Neural progenitor cell (in vitro differentiated cells): ENCODE measurements around the gene ARHGAP11A. TPM values are rescaled to one million over a fixed set of nuclear protein-coding genes. Genes with fewer than 3 reads are reported as not detected.

Experiments used
- DNase-seq: peaks from one replicate; pipeline ENCODE4 v3.0.0-alpha.2; 2016; ENCODE audit warnings: low spot score
- H2AFZ ChIP-seq: fragments of 200-600 bp; sonication (generic); replicated peaks from 2 replicates; pipeline ENCODE4 v1.6.1; 2016; ENCODE audit warnings: antibody characterized with exemption
- H3F3A ChIP-seq: fragments of 200-600 bp; sonication (generic); 2 replicates; pipeline ENCODE4 v1.6.1; 2016; ENCODE audit warnings: antibody characterized with exemption, low read depth
- H3K27ac ChIP-seq: fragments of 200-600 bp; sonication (generic); 2 replicates; pipeline ENCODE4 v1.5.1; 2016; ENCODE audit warnings: mild to moderate bottlenecking
- H3K27me3 ChIP-seq: fragments of 200-600 bp; sonication (generic); 2 replicates; pipeline ENCODE4 v1.6.1; 2016; ENCODE audit warnings: mild to moderate bottlenecking, moderate library complexity
- H3K36me3 ChIP-seq: fragments of 200-600 bp; sonication (generic); 2 replicates; pipeline ENCODE4 v1.5.1; 2016
- H3K4me1 ChIP-seq: fragments of 200-600 bp; sonication (generic); 2 replicates; pipeline ENCODE4 v1.6.1; 2016; ENCODE audit warnings: mixed run types
- H3K4me2 ChIP-seq: fragments of 200-600 bp; sonication (generic); 2 replicates; pipeline ENCODE4 v1.6.1; 2016
- H3K4me3 ChIP-seq: fragments of 200-600 bp; sonication (generic); 2 replicates; pipeline ENCODE4 v1.5.1; 2016
- H3K79me2 ChIP-seq: fragments of 200-600 bp; sonication (generic); 2 replicates; pipeline ENCODE4 v1.6.1; 2016; ENCODE audit warnings: low read depth
- H3K9ac ChIP-seq: fragments of 200-600 bp; sonication (generic); 2 replicates; pipeline ENCODE4 v1.6.1; 2016
- H3K9me3 ChIP-seq: fragments of 200-600 bp; sonication (generic); 2 replicates; pipeline ENCODE4 v1.5.1; 2016; ENCODE audit warnings: low read depth
- H4K20me1 ChIP-seq: fragments of 200-600 bp; sonication (generic); 2 replicates; pipeline ENCODE4 v1.6.1; 2016; ENCODE audit warnings: low read depth
- H3K27ac Mint-ChIP-seq: 3 replicates; pipeline ENCODE4 v1.8.0; 2021; ENCODE audit warnings: mixed read lengths
- H3K27me3 Mint-ChIP-seq: 2 replicates; pipeline ENCODE4 v1.8.0; 2022; ENCODE audit warnings: low read depth, mild to moderate bottlenecking, inconsistent platforms, moderate library complexity, mixed read lengths; ENCODE audit not compliant: insufficient read depth
- H3K36me3 Mint-ChIP-seq: 3 replicates; pipeline ENCODE4 v1.8.0; 2021; ENCODE audit warnings: mixed read lengths
- H3K4me1 Mint-ChIP-seq: 3 replicates; pipeline ENCODE4 v1.8.0; 2021; ENCODE audit warnings: mixed read lengths
- H3K4me3 Mint-ChIP-seq: 3 replicates; pipeline ENCODE4 v1.8.0; 2021; ENCODE audit warnings: mild to moderate bottlenecking, moderate library complexity, mixed read lengths
- H3K9me3 Mint-ChIP-seq: 3 replicates; pipeline ENCODE4 v1.8.0; 2020; ENCODE audit warnings: mixed read lengths
- CTCF ChIP-seq: fragments of 200-600 bp; sonication (generic); IDR thresholded peaks from 2 replicates; pipeline ENCODE4 v1.5.1; 2017; ENCODE audit warnings: antibody characterized with exemption, mild to moderate bottlenecking
- EZH2 ChIP-seq: fragments of 200-600 bp; sonication (generic); IDR thresholded peaks from 2 replicates; pipeline ENCODE4 v1.6.1; 2017; ENCODE audit warnings: antibody characterized with exemption, mild to moderate bottlenecking, moderate library complexity
- EZH2phosphoT487 ChIP-seq: fragments of 200-600 bp; sonication (generic); IDR thresholded peaks from 2 replicates; pipeline ENCODE4 v1.6.1; 2017; ENCODE audit warnings: antibody characterized with exemption
- total RNA-seq: library from RNA; depleted of rRNA; stranded (reverse); fragments of >200 nt; gene quantifications from 2 replicates; pipeline ENCODE4 v1.2.3, GENCODE V29; 2015; ENCODE audit warnings: low replicate concordance

The ARHGAP11A gene
- total RNA-seq, 1 donor from 2014 or later, result 83.9 TPM

DNA sequence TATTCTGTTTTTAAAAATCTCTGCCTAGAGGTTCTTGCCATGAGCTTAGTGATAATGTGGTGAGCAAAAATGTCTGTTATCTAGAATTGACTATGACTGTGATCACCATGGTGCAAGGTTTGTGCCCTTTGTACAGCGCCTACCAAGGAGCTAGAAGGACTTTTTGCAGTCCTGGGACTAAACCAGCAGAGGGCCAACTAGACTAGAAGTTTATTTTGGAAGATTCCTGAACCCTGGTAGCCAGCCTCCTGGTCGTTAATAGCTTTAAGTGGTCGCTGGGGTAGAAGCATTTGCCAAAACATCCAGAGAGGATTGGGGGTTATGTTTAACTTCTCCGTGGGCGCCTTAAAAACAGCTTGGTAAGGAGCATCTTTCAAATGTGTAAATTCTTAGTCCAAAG is 34.0 kb downstream of the ARHGAP11A start:
- Mint-ChIP-seq H3K9me3 (no peaks in the 10 kb centered on the region), H3K36me3 (peaks cover 7% of the 10 kb centered on the region), H3K4me1 (peaks cover 14% of the 10 kb centered on the region), H3K4me3 (no peak overlapping the region), H3K27ac (no peak overlapping the region), H3K27me3 (no peaks in the 10 kb centered on the region)
- no peaks in the 10 kb centered on the region for H3K27me3 ChIP-seq
- H3K36me3 ChIP-seq, result no peaks in the 10 kb centered on the region
- DNase-seq, result peak; percentile 56
- no peak overlapping the region for H2AFZ ChIP-seq
- H4K20me1 ChIP-seq, result peaks cover 10% of the 10 kb centered on the region
- TF ChIP-seq EZH2 (no peak), EZH2phosphoT487 (no peak), CTCF (peak; percentile 61)
- H3K9me3 ChIP-seq, result no peaks in the 10 kb centered on the region
- no peak overlapping the region for H3K27ac ChIP-seq
- peaks cover 6% of the 10 kb centered on the region for H3K4me1 ChIP-seq
- H3K9ac ChIP-seq, result no peak overlapping the region
- peaks cover 4% of the 10 kb centered on the region for H3K79me2 ChIP-seq
- no peaks in the 10 kb centered on the region for H3F3A ChIP-seq
- no peak overlapping the region for H3K4me2 ChIP-seq
- H3K4me3 ChIP-seq, result no peak overlapping the region

DNA sequence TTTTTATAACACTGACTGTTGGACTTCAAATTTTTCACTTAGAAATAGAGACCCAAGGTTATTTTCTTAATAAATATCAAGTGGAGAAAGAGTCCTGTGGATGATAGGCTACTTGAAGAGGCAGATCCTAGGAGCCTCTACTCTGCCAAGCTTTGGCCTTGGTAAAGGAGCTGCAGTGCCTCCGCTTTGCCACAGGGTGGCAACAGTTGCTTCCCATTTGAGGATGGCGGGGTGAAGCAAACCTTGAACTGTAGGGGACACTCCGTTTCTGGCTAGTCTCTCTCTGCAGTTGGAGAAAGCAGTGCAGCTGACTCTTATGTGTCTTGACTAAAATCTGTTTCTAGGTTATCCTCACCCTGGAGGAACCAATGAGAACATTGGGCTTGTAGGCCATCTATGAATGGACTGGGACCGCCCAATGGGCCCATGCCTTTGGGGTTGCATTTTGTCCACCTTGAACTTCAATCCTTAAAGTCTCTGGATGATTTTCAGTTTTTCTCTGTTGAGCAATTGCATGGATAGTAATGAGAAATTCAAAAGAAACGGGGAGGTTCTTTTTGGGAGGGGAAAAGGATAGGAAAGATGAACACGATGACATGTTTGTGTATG is 36.0 kb downstream of the ARHGAP11A start:
- H3K4me1 ChIP-seq, result peaks cover 4% of the 10 kb centered on the region
- no peaks in the 10 kb centered on the region for H3F3A ChIP-seq
- no peak overlapping the region for H2AFZ ChIP-seq
- no peaks in the 10 kb centered on the region for H3K36me3 ChIP-seq
- peaks cover 7% of the 10 kb centered on the region for H3K36me3 Mint-ChIP-seq
- TF ChIP-seq EZH2 (no peak), EZH2phosphoT487 (no peak), CTCF (peak; percentile 88)
- H3K4me3 Mint-ChIP-seq, result no peak overlapping the region
- no peaks in the 10 kb centered on the region for H3K27me3 ChIP-seq
- H3K9me3 Mint-ChIP-seq, result no peaks in the 10 kb centered on the region
- H3K27ac Mint-ChIP-seq, result no peak overlapping the region
- no peak overlapping the region for H3K4me3 ChIP-seq
- peak; percentile 74 for DNase-seq
- no peak overlapping the region for H3K4me2 ChIP-seq
- no peak overlapping the region for H3K9ac ChIP-seq
- peaks cover 5% of the 10 kb centered on the region for H3K4me1 Mint-ChIP-seq
- no peak overlapping the region for H3K27ac ChIP-seq
- H4K20me1 ChIP-seq, result peaks cover 10% of the 10 kb centered on the region
- H3K27me3 Mint-ChIP-seq, result no peaks in the 10 kb centered on the region
- peaks cover 4% of the 10 kb centered on the region for H3K79me2 ChIP-seq
- no peaks in the 10 kb centered on the region for H3K9me3 ChIP-seq

DNA sequence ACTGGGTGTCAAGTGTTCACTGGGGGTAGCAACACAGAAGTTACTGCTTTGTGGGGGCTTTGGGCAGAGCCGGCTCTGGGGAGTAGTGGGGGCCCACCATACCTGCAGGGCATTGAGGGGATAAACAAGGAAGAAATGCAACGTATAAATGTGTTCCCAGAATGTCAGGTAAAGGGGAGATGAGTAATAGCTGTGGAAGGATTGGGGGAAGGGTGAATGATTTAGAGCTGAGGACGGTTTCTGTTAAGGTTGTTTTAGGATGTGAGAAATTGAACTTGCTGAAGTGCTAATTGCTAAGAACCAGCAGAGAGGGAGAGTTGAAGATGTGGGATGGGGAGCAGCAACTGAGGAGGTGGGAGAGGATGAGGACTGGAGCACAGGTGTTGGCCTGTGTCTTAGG is 36.9 kb downstream of the ARHGAP11A start:
- Mint-ChIP-seq H3K36me3 (peaks cover 7% of the 10 kb centered on the region), H3K27ac (peak overlapping the region; percentile 12)

More for the DNA sequence above, 36.9 kb downstream of the ARHGAP11A start:
- Histone ChIP-seq H3K79me2 (peaks cover 4% of the 10 kb centered on the region), H3K27ac (no peak overlapping the region), H3K27me3 (no peaks in the 10 kb centered on the region), H4K20me1 (peaks cover 10% of the 10 kb centered on the region), H3K9ac (no peak overlapping the region), H2AFZ (no peak overlapping the region), H3K9me3 (no peaks in the 10 kb centered on the region), H3K36me3 (no peaks in the 10 kb centered on the region), H3K4me2 (no peak overlapping the region), H3K4me1 (no peaks in the 10 kb centered on the region), H3F3A (no peaks in the 10 kb centered on the region), H3K4me3 (no peak overlapping the region)
- no peak overlapping the region for H3K4me3 Mint-ChIP-seq
- DNase-seq, result no peak
- TF ChIP-seq EZH2 (no peak), CTCF (no peak), EZH2phosphoT487 (no peak)
- H3K27me3 Mint-ChIP-seq, result no peaks in the 10 kb centered on the region
- peaks cover 4% of the 10 kb centered on the region for H3K4me1 Mint-ChIP-seq
- no peaks in the 10 kb centered on the region for H3K9me3 Mint-ChIP-seq
